ENCODE results near the gene POLRMT. TPM values are rescaled to one million over a fixed set of nuclear protein-coding genes. Genes with fewer than 3 reads are reported as not detected.
A peak's percentile ranks its signal among the peaks of the same experiment; 100 is the strongest.
"Not testable (repeated sequence)": the region's sequence is repeated elsewhere in the genome, so short reads cannot be mapped to it uniquely, and the experiment has no call there.

Gene POLRMT
- polyA plus RNA-seq, 1 of the 3 experiments (the other 2 are of a cell fraction): 38.2 TPM

DNA sequence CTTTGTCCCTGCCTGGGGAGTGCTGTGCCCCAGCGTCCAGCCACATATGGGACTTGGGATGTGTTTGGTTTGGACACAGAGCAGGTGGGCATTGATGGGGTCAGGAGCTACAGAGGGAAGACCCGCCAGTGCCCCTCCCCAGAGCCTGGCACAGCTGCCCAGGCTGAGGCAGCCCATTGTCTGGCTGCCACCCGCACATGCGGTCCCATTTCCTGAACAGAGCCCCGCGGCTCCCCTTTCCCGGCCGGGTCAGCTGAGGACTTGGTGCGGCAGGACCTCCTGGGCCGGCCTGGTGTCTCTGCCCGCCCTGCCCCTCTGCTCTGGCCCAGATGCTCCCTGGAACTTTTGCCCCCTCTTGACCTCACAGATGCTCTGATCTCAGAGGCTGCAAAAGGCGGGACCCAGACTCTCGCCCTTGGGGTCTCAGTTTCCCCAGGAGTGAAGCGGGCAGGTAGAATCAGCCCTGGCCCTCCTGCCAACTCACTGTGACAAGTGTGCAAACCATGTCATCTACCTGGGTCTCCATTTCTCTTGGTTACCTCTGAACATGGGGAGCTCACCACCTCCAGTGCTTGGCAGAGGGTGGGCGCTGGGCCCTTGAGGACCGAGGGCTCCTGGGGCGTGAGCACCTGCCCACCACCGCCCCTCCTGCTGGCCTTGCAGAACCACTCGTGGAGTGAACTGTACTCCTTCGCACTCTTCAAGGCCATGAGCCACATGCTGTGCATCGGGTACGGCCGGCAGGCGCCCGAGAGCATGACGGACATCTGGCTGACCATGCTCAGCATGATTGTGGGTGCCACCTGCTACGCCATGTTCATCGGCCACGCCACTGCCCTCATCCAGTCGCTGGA lies 25.8 kb downstream of the POLRMT start:
- H3F3A ChIP-seq (replicated peaks; ENCODE audit: insufficient read depth): peaks cover 26% of the 10 kb centered on the region
- ChIA-PET POLR2A (no interaction called here), CTCF (interaction anchor here (0.7 to 1.8 kb wide), 7 partner anchors 18 to 57 kb away, joined by 3 to 10 read pairs (median 3); partner anchors contain the start of gene RNF126)
- WGBS (ENCODE audit: low lambda C conversion rate): 95% methylated on average over 19 of the region's 30 CpGs
- no peak for DNase-seq
- H3K4me1 ChIP-seq (ENCODE audit: control insufficient read depth in 1 of 2, insufficient read depth in 2 of 2, low read depth in 1 of 2, low read length in 1 of 2): peaks cover 5 to 35% of the 10 kb centered on the region in 2 experiments; a peak in 3 of 4 replicates
- H4K20me1 ChIP-seq (ENCODE audit: insufficient read depth): no peaks in the 10 kb centered on the region
- no peaks in the 10 kb centered on the region for H3K79me2 ChIP-seq (ENCODE audit: insufficient read depth)
- no peaks in the 10 kb centered on the region for H3K9me3 ChIP-seq
- no peak overlapping the region for H3K9ac ChIP-seq
- H3K9me2 ChIP-seq: no peaks in the 10 kb centered on the region
- no peak for TF ChIP-seq FOXJ3 (CRISPR knock-in tag; IDR thresholded peaks at IDR 0.05)
- H3K4me3 ChIP-seq (ENCODE audit: low read depth in 2 of 2, low read length in 1 of 2): no peak overlapping the region
- no peak overlapping the region for H3K4me2 ChIP-seq
- H3K27me3 ChIP-seq (ENCODE audit: insufficient read depth): no peaks in the 10 kb centered on the region
- H3K36me3 ChIP-seq (replicated peaks in 1 of 2; ENCODE audit: control insufficient read depth in 1 of 2, insufficient read depth in 2 of 2, low read length in 1 of 2): no peaks in the 10 kb centered on the region
- H3K27ac ChIP-seq (ENCODE audit: low read depth in 2 of 2, low read length in 1 of 2): no peak overlapping the region
- no peak overlapping the region for H2AFZ ChIP-seq (ENCODE audit: low read depth)

DNA sequence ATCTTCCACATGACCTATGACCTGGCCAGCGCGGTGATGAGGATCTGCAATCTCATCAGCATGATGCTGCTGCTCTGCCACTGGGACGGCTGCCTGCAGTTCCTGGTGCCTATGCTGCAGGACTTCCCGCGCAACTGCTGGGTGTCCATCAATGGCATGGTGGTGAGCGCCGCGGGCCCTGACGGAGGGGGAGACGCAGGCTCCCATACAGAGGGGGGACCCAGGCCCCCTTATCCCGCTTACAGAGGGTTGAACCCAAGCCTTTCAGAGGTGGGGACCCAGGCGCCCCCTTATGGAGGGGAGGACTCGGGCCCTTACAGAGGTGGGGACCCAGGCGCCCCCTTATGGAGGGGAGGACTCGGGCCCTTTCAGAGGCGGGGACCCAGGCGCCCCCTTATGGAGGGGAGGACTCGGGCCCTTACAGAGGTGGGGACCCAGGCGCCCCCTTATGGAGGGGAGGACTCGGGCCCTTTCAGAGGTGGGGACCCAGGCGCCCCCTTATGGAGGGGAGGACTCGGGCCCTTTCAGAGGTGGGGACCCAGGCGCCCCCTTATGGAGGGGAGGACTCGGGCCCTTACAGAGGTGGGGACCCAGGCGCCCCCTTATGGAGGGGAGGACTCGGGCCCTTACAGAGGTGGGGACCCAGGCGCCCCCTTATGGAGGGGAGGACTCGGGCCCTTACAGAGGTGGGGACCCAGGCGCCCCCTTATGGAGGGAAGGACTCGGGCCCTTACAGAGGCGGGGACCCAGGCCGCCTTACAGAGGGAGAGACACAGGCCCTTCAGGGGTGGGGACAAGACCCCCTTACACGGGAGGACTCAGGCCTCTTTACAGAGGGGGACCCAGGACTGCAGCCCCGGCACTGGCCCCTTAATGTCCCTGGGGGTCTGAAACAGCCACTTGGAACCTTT lies 28.0 kb downstream of the POLRMT start:
- WGBS (ENCODE audit: low lambda C conversion rate): no CpG with 5 or more reads among the region's 34 CpGs
- peak; percentile 74 for DNase-seq
- peak overlapping the region in 1 of 2 experiments; percentile 31; a peak in 2 of 4 replicates for H3K4me3 ChIP-seq (ENCODE audit: low read depth in 2 of 2, low read length in 1 of 2)
- H3K4me2 ChIP-seq; H4K20me1 ChIP-seq (ENCODE audit: insufficient read depth); H2AFZ ChIP-seq (ENCODE audit: low read depth); H3K9me3 ChIP-seq; H3K79me2 ChIP-seq (ENCODE audit: insufficient read depth); H3K9me2 ChIP-seq; H3K9ac ChIP-seq; H3K27me3 ChIP-seq (ENCODE audit: insufficient read depth); H3K36me3 ChIP-seq (replicated peaks in 1 of 2; ENCODE audit: control insufficient read depth in 1 of 2, insufficient read depth in 2 of 2, low read length in 1 of 2): not testable (repeated sequence)
- ChIA-PET CTCF (interaction anchor here (0.7 to 1.8 kb wide), 12 partner anchors 13 to 72 kb away, joined by 3 to 10 read pairs (median 4); partner anchors contain the start of genes FSTL3 and RNF126), POLR2A (interaction anchor here (0.7 kb wide), 1 partner anchor 83 kb away, joined by 3 read pairs; no protein-coding TSS in a partner anchor)
- H3K4me1 ChIP-seq (ENCODE audit: control insufficient read depth in 1 of 2, insufficient read depth in 2 of 2, low read depth in 1 of 2, low read length in 1 of 2): peaks cover 0 to 22% of the 10 kb centered on the region in 2 experiments; a peak in 1 of 4 replicates
- H3F3A ChIP-seq (replicated peaks; ENCODE audit: insufficient read depth): peaks cover 14% of the 10 kb centered on the region
- peak overlapping the region in 1 of 2 experiments; percentile 72; a peak in 2 of 4 replicates for H3K27ac ChIP-seq (ENCODE audit: low read depth in 2 of 2, low read length in 1 of 2)

DNA sequence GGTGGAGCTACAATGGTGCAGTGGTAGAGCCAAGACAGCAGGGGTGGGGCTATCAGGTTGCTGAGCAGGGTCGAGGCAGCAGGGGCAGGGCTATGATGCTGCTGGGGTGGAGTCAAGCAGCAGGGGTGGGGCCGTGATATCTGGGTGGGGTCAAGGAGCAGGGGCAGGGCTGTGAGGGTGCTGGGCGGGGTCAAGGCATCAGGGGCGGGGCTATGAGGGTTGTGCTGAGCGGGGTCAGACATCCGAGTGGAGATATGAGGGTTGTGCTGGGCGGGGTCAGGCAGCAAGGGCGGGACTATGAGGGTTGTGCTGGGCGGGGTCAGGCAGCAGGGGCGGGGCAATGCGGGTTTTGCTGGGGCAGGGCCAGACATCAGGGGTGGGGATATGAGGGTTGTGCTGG lies 29.0 kb downstream of the POLRMT start:
- no peaks in the 10 kb centered on the region for H3K9me2 ChIP-seq
- H3F3A ChIP-seq (replicated peaks; ENCODE audit: insufficient read depth): peaks cover 8% of the 10 kb centered on the region
- H3K9ac ChIP-seq: no peak overlapping the region
- no peaks in the 10 kb centered on the region for H3K9me3 ChIP-seq
- ChIA-PET CTCF (interaction anchor here (0.8 to 1.6 kb wide), 3 partner anchors 12 to 71 kb away, joined by 3 to 6 read pairs (median 3); no protein-coding TSS in a partner anchor), POLR2A (no interaction called here)
- H3K27me3 ChIP-seq (ENCODE audit: insufficient read depth): no peaks in the 10 kb centered on the region
- no peak overlapping the region for H3K4me2 ChIP-seq
- H4K20me1 ChIP-seq (ENCODE audit: insufficient read depth): no peaks in the 10 kb centered on the region
- DNase-seq: peak; percentile 89
- no peak overlapping the region for H3K4me3 ChIP-seq (ENCODE audit: low read depth in 2 of 2, low read length in 1 of 2)
- no peak overlapping the region for H2AFZ ChIP-seq (ENCODE audit: low read depth)
- no peaks in the 10 kb centered on the region for H3K79me2 ChIP-seq (ENCODE audit: insufficient read depth)
- H3K27ac ChIP-seq (ENCODE audit: low read depth in 2 of 2, low read length in 1 of 2): no peak overlapping the region
- H3K4me1 ChIP-seq (ENCODE audit: control insufficient read depth in 1 of 2, insufficient read depth in 2 of 2, low read depth in 1 of 2, low read length in 1 of 2): peaks cover 0 to 14% of the 10 kb centered on the region in 2 experiments; a peak in 1 of 4 replicates
- no peaks in the 10 kb centered on the region for H3K36me3 ChIP-seq (replicated peaks in 1 of 2; ENCODE audit: control insufficient read depth in 1 of 2, insufficient read depth in 2 of 2, low read length in 1 of 2)
- 80% methylated on average over 11 of the region's 11 CpGs for WGBS (ENCODE audit: low lambda C conversion rate)
- TF ChIP-seq SMC3 (IDR thresholded peaks at IDR 0.05; ENCODE audit: low read depth, low read length) (no peak), CHD2 (IDR thresholded peaks at IDR 0.05; ENCODE audit: low read length, partially characterized antibody) (no peak), RAD21 (IDR thresholded peaks at IDR 0.05; ENCODE audit: low read length) (no peak), NFIC (IDR thresholded peaks at IDR 0.05; ENCODE audit: borderline replicate concordance) (no peak), FOXJ3 (CRISPR knock-in tag; IDR thresholded peaks at IDR 0.05) (no peak), RXRA (IDR thresholded peaks at IDR 0.05; ENCODE audit: borderline replicate concordance, low read depth) (no peak), ELF1 (IDR thresholded peaks at IDR 0.05) (no peak), TCF12 (IDR thresholded peaks at IDR 0.05) (no peak)
- TF ChIP-seq, protein P1, sequence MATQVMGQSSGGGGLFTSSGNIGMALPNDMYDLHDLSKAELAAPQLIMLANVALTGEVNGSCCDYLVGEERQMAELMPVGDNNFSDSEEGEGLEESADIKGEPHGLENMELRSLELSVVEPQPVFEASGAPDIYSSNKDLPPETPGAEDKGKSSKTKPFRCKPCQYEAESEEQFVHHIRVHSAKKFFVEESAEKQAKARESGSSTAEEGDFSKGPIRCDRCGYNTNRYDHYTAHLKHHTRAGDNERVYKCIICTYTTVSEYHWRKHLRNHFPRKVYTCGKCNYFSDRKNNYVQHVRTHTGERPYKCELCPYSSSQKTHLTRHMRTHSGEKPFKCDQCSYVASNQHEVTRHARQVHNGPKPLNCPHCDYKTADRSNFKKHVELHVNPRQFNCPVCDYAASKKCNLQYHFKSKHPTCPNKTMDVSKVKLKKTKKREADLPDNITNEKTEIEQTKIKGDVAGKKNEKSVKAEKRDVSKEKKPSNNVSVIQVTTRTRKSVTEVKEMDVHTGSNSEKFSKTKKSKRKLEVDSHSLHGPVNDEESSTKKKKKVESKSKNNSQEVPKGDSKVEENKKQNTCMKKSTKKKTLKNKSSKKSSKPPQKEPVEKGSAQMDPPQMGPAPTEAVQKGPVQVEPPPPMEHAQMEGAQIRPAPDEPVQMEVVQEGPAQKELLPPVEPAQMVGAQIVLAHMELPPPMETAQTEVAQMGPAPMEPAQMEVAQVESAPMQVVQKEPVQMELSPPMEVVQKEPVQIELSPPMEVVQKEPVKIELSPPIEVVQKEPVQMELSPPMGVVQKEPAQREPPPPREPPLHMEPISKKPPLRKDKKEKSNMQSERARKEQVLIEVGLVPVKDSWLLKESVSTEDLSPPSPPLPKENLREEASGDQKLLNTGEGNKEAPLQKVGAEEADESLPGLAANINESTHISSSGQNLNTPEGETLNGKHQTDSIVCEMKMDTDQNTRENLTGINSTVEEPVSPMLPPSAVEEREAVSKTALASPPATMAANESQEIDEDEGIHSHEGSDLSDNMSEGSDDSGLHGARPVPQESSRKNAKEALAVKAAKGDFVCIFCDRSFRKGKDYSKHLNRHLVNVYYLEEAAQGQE (IDR thresholded peaks at IDR 0.05; ENCODE audit: low read depth, low read length): no peak
- TF ChIP-seq, protein P2, sequence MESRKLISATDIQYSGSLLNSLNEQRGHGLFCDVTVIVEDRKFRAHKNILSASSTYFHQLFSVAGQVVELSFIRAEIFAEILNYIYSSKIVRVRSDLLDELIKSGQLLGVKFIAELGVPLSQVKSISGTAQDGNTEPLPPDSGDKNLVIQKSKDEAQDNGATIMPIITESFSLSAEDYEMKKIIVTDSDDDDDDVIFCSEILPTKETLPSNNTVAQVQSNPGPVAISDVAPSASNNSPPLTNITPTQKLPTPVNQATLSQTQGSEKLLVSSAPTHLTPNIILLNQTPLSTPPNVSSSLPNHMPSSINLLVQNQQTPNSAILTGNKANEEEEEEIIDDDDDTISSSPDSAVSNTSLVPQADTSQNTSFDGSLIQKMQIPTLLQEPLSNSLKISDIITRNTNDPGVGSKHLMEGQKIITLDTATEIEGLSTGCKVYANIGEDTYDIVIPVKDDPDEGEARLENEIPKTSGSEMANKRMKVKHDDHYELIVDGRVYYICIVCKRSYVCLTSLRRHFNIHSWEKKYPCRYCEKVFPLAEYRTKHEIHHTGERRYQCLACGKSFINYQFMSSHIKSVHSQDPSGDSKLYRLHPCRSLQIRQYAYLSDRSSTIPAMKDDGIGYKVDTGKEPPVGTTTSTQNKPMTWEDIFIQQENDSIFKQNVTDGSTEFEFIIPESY (IDR thresholded peaks at IDR 0.05; ENCODE audit: borderline replicate concordance, low read depth): no peak
- TF ChIP-seq, protein P3, sequence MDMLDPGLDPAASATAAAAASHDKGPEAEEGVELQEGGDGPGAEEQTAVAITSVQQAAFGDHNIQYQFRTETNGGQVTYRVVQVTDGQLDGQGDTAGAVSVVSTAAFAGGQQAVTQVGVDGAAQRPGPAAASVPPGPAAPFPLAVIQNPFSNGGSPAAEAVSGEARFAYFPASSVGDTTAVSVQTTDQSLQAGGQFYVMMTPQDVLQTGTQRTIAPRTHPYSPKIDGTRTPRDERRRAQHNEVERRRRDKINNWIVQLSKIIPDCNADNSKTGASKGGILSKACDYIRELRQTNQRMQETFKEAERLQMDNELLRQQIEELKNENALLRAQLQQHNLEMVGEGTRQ (IDR thresholded peaks at IDR 0.05; ENCODE audit: borderline replicate concordance, low read depth, low read length): no peak

Measured in SK-N-SH (cell line).